HG02759 (cell line): ENCODE results near the gene CLEC16A.

ENCODE experiments used
- ATAC-seq: cut with Tn5 transposase; IDR thresholded peaks from one replicate; pipeline ENCODE4 v1.9.1; 2021; ENCODE audit warnings: mild to moderate bottlenecking, moderate library complexity; ENCODE audit not compliant: unreplicated experiment

CLEC16A gene

DNA sequence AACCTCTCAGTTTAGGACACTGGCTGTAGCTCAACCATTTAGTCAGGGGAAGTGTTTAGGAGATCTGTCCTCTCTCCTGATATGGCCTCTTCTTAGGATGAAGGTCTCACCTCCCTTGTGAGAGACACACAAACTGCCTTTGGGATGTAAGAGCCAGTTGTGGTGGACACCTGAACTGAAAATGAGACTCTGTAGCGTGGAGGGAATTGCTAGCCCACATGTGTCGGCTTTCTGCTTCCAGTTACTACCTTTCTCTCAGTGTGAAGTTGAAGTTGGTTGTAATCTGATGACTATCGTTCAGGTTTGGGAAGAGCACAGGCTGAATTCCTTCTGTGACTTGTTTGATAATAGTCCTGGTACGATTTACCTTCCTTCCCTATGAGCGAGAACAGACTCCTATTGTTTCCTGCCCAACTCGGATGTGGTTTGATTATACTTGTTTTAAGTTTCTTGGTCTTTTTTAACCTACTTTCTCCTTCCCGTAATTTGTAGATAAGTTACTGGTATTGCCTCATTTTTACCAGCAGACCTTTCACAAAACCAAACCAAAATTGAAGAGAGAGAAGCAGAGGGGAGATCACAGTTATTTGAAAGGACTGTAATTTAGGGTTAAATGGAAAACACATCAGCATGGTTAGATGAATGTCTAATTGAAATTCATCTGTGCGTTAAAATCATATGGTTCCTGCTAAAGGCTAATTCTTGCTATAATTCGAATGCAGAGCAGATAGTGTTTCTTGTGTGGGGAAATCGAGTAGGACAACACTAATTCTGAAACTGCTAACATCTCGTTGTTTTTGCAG is 43.2 kb downstream of the CLEC16A start:
- no peak for ATAC-seq

DNA sequence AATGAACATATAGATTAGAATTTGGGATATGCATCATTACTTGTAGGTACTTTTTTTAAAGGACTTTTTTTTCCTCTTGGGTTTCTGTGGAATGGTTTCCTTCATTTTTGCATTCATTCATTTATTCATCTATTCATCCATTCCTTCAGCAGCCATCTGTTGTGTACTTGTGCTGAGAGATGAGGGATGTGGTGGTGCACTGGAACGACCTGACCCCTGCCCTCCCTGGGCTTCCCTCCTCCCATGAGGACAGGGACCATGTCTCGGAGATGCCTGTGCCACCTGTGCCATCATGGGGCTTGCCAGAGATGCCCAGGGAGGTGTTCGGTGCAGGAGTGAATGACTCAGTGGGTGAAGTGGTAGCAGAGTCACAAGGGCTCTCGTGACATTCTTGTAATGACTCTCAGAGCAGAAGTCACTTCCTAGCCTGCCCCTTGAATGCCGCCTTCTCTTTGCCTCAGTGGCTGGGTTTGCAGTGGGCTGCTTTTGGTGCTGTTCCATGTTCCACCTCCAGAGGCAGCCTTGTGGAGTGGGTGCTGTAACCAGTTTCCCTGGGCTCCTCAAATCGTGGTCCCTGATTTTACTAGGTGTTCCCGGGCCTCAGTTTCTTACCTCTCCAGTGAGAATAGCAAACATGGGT is 43.9 kb downstream of the CLEC16A start:
- peak; percentile 75 for ATAC-seq

DNA sequence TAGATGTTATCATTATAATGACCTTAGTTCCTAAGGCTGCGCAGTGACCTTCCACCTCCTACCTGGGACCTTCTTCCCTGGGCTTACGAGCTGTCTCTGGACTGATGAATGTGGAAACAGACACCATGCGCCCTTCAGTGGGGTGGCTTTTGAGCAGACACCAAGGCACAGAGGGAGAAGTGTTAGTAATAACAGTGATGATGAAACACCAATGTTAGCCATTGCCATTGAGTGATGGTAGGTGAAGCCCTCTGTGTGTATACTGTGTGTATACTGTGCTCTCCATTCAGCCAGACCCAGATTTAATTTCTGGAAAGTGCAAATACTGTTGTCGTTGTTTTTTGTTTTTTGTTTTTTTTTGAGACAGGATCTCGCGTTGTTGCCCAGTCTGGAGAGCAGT is 44.5 kb downstream of the CLEC16A start:
- ATAC-seq = no peak

DNA sequence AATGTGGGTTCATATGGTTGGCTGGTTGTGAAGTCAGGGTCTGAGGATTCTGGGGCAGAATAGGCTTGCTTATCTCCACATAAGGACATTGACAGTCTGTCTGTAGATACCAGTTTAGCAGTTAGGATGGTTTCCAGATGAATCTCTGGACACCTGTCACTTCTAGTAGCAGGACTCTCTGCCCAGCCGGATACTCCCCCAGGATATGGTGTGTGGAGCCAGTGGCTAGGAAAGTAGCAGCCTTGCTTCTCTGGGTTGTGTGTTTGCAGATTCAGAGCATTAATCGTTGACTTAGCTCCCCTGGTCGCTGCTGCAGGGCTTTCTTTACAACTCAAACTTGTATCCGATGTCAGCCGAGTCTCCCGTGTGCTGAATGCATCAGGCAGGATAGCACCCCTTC is 45.2 kb downstream of the CLEC16A start:
- no peak for ATAC-seq

DNA sequence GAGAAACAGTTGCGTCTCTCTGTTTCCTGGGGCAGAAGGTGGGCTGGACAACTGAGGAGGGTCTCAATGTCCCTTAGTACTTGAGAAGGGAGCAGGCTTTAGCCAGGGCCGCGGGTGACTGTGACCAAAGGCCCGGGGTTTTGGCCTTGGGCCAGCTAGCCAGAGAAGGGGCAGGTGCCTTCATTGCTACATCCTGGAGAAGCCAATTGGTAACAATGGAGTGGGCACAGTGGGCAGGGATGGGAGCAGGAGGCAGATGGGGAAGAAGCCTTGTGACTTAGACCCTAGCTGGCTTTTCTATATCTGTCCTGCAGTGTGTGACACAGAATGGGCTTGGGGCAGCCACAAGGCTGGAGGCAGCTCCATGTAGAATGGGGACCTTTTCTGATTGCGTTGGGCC is 46.0 kb downstream of the CLEC16A start:
- no peak for ATAC-seq

DNA sequence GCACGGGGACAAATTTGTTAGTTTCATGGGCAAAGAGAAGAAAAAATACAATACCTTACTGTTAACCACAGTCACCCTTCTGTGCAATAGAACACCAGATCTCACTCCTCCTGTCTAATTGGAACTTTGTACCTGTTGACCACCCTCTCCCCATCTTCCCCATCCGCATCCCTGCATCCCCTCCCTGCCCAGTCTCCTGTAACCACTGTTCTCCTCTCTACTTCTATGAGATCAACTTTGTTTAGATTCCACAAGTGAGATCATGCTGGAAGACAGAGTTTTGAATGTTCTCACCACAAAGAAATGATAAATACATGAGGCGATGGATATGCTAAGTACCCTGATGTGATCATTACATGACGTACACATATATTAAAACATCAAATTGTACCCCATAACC is 47.7 kb downstream of the CLEC16A start:
- ATAC-seq = no peak

DNA sequence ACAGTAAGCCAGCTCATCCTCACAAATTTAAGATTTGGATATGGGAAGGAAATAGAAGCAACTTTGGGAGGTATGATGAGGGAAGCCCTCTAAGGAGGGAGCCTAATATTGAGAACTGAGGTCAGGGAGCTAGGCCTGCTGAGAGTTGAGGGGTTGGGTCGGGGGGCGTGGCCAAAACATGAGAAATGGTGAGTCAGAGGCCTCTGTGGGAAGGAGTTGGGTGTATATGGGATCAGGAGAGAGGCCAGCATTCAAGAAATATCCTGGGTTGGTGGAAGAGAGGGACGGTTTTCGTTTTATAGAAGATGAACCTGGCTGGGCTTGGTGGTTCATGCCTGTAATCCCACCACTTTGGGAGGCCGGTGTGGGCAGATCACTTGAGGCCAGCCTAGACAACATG is 48.4 kb downstream of the CLEC16A start:
- no peak for ATAC-seq

DNA sequence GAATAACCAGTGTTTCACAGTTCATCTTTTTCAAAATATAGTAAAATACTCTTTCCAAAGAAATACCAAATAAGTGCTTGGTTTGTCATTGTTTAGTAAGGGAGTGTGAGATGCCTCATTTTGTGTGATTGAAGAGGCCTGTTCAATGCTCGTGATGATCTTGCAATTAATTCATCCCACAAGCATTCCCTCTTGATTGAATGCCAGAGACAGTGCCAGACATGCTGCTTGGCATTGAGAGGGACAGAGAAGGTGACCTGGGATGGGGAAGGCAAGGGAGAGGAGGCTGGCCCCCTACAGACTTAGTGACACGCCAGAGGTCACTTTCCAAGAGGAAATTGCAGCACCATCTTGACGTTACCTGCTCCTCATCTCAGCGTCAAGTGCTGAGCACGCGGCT is 49.3 kb downstream of the CLEC16A start:
- no peak for ATAC-seq

DNA sequence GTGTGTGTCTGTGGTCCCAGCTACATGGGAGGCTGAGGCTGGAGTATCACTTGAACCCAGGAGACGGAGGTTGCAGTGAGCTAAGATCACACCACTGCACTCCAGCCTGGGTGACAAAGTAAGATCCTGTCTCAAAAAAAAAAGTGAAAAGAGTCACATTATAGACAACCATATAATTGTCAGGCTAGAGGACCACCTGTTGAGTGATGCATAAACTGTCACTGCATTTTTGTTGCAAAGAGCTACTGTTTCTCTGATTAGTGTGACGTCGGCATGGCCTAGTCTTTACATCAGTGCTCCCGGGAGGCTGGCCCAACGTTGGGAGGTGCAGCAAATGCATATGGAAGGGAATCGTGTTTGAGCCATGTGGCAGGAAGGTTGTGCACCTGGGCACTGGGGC is 50.2 kb downstream of the CLEC16A start:
- no peak for ATAC-seq

DNA sequence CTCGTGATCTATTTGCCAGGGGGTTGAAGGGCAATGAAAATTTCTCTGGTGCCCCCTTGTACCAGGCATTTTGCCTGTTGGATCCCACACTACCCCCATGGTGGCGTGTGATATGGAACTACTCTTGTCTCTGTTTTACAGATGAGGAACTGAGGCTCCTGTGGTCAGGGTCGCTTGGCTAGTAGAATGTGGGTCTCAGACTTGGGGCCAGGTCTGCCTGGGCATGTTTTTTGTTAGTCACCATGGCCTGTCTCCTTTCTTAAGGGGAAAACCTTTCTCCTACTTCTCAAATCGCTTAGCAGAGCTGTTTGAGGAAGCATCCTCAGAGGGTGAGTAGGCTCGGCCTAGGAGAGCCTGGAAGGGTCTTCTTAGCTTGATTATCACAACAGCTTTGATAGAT is 51.2 kb downstream of the CLEC16A start:
- ATAC-seq = no peak

DNA sequence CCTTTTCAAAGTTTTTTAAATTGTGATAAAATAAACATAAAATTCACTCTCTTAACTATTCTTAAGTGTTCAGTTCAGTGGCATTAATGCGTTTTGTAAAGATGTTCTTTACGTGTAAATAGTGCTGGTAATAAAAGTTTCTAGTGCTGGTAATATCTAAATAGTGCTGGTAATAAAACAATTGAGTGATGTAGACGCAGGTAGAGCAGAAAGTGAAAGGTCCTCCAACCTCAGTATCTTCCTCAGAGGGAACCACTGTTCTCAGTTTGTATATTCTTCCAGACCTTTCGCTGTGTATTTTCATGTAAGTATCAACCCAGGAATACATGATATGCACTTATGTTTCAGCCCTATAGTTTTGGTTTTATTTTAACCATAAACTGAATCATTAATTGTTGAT is 53.1 kb downstream of the CLEC16A start:
- ATAC-seq = no peak

DNA sequence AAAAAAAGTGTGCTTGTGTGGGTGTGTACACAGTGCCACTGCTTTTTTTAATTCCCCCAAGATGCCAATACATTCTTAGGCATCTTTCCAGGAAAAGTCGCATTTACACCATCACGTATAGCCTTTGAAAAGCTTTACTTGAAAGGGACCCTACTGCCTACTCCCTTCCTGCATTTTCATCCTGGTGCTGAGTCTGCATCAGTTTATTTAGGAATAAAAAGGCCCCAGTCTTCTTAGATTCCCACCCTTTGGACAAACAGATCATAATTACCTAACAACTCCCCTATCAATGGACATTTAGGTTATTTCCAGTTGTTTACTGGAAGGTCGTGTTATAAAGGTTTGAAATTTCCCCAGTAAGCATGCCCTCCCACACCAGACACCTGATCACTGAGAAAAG is 54.9 kb downstream of the CLEC16A start:
- ATAC-seq = no peak

DNA sequence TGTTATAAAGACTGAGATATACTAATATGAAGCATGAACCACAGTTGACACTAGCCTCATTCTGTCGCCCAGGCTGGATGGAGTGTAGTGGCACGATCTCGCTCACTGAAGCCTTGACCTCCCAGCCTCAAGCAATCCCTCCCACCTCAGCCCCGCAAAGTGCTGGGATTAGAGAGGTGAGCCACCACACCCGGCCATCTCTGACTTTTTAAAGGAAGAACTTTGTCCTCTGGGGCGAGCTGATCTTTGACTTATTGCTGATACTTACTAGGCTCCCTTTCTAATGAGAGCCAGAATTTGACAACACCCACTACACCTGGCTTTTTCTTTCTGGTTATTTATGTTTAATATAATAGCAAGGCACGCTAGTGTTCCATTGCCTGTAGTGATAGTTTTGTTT is 57.2 kb downstream of the CLEC16A start:
- ATAC-seq = no peak

DNA sequence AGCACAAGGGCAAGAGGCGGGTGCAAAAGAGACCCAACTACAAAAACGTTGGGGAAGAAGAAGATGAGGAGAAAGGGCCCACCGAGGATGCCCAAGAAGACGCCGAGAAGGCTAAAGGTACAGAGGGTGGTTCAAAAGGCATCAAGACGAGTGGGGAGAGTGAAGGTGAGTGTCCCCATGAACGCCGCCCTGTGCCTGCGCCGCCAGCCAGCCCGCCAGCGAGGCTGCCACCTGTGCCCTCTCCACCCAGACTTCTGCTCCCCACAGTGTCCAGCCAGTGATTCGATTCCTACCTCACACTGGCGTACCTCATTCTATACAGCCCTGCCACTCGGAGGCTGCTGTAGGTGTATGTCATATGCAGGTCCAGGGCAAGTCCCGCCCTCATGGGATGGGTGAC is 58.8 kb downstream of the CLEC16A start:
- no peak for ATAC-seq

DNA sequence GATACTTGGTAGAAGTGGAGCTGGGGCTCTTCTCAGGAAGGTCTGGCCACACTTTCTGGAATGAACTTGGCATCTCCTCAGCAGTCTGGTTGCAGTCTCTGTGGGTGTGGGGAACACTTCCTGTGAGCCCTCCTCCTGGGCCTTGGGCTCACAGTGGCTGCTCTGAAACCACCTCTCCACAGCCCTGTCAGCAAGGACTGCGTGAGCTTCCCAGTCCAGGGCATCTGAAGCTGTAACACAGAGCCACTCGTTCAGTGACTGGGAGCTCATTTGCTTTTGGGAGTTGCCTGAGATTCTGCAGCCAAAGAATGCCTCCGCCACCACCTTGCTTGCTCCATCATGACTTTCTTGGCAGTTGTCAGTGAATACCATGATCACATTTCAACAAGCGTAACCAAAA is 60.0 kb downstream of the CLEC16A start:
- ATAC-seq = no peak

DNA sequence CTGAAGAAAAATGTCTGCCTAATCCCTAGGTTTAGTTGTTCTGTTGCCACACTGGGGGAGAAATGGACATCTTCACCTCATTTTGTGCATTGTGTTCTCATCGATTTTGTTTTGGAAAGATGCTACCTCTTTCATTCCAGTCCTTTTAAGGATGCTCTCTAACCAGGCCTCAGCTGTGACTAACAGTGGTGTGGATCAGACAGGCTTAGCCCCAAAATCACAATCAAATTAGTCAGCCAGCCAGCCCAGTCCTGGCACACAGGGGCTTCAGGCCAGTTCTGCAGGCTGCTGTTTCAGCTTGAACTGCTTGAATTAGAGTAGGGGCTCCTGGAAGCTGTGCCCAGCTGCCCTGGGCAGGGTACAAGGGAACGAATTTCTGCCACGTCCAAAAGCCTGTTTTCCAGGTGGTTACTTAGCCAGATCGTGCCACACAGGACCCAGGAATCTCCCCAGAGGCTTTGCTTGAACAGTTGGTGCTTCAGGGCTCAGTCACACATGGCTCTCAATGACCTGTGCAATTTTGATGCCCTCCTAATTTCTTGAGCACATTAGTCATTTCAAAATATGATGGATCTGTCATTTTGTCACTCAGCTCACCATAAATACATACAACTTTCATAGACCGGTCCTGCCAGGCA is 60.7 kb downstream of the CLEC16A start:
- ATAC-seq = no peak

DNA sequence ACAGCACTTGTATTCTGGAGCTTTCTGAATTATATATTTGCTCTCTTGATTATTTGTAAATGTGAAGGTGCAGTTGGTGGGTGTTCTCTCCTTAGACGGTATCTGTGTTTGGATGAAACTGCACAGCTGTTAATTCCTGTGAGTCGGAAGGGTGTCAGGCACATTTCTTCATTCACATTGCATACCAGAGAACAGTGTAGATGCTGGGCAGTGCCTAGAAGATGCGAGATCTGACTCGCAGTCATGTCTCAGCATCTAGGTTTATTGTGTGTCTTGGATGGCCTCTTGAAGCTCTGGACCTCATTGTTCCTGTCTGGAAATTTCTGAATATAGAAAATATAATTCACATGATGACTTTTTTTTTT is 61.2 kb downstream of the CLEC16A start:
- ATAC-seq = no peak

DNA sequence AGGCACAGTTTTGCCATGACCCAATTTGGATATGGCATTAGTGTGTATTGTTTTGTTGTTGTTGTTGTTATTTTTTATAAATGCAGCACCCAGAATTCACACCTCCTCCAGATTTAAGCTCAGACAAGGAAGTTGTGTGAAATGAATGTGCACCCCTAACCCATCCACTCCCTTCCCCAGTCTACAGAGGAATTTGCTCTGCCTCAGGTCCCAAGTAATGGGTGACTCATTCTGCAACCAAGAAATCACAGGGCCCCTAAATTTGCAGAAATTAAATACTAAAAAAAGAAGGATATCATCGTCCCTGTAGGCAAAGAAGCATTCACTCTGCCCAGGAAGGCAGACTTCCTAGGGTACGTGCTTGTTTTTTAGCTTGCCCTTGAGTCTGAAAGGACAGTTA is 62.3 kb downstream of the CLEC16A start:
- no peak for ATAC-seq

DNA sequence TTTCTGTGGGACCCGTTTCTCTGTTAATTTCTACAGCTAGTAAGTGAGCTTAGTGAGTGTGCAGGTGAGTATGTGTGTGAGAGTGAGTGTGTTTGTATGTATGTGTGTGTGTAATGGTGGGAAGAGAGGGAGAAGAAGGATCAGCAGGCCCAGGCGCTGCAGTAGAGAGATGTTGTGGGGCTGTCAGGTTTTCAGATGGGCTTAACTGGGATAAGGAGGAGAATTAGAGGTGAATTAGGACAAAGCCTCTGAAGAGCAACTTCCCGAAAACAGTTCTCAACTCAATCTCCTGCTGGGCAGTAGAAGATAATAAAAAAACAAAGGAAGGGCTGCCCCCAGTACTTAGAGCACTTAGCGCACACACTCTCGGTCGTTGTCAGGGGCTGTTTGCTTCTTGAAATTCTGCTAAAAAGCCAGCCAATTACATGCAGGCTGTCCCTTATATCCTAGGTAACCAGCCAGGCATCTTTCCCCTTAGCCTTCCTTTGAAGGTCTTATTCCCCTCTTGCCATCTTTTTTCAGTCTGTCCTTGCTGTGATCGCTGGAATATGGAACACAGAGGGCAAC is 63.4 kb downstream of the CLEC16A start:
- no peak for ATAC-seq

DNA sequence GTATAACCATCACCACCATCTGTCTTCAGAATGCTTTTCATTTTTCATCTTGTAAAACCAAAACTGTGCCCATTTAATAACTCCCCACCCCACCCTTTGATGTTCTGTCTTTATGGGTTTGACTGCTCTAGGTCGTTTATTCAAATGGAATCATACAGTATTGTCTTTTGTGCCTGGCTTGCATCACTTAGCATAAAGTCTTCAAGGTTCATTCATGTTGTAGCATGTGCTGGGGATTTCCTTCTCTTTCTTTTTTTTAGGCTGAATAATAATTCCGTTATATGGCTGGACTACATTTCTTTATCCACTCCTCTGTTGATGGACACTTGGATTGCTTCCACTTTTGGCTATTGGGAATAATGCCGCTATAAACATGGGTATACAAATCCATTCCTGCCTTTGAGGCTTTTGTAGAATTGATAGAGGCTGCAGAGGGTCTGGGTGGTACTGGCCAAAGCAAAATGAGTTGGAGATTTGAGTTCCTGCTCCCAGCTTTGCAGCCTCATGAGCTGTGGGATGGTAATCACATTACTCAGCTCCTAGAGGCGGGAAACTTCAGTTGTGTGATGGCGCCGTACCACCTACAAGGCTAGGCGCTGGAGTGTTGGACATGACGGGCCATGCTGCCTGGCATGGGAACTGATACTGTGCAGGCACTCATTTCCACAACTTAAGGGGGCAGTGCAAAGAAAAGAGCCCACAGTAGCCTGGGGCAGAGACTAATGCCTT is 64.8 kb downstream of the CLEC16A start:
- no peak for ATAC-seq

DNA sequence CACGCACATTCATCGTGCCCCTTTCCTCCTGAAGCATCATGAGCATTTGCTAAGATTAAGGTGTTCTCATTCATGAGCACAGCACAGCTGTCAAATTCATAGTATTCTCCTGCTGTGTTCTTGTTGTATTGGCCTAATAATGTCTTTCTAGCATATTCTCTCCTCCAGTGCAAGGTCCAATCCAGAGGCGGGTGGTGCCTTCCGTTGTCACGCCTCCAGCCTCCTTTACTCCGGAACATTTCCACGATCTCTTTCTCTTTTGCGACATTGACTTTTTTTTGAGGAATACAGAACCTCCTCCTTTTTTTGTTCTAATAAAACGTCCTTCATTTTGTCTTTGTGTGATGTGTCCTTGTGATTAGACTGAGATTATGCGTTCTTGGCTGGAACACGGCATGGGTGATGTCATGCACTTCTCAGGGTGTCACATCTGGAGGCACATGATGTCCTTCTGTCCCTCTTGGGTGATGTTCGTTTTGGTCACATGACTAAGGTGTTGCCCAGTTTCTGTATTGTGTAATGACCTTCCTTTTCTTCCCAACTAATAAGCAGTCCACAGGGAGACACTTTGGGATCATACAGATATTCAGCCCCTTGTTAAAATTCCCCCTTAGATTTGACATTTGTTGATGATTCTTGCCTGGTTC is 66.3 kb downstream of the CLEC16A start:
- no peak for ATAC-seq
